Neural progenitor cell (in vitro differentiated cells): ENCODE measurements around the gene DNER.

ENCODE experiments used
- CTCF ChIP-seq: fragments of 200-600 bp; sonication (generic); IDR thresholded peaks from 2 replicates; pipeline ENCODE4 v1.5.1; 2017; ENCODE audit warnings: antibody characterized with exemption, mild to moderate bottlenecking
- EZH2 ChIP-seq: fragments of 200-600 bp; sonication (generic); IDR thresholded peaks from 2 replicates; pipeline ENCODE4 v1.6.1; 2017; ENCODE audit warnings: antibody characterized with exemption, mild to moderate bottlenecking, moderate library complexity
- EZH2phosphoT487 ChIP-seq: fragments of 200-600 bp; sonication (generic); IDR thresholded peaks from 2 replicates; pipeline ENCODE4 v1.6.1; 2017; ENCODE audit warnings: antibody characterized with exemption

GRCh38 chr2:229641676-229642075 lies 72.7 kb downstream of the DNER start:
- TF ChIP-seq CTCF (peak; percentile 23), EZH2 (no peak), EZH2phosphoT487 (no peak)
